Mononuclear cell (primary cell): ENCODE results near the gene COPB1. TPM values are rescaled to one million over a fixed set of nuclear protein-coding genes. Genes with fewer than 3 reads are reported as not detected.

Experiments
- H3K27me3 ChIP-seq: 2 replicates; pipeline ENCODE4 v1.6.0; 2011; ENCODE audit warnings: low read length, control low read depth; ENCODE audit not compliant: insufficient read depth
- H3K4me1 ChIP-seq: 2 replicates; pipeline ENCODE4 v1.5.1; 2011; ENCODE audit warnings: mild to moderate bottlenecking, low read length, control low read depth; ENCODE audit not compliant: insufficient read depth
- H3K4me3 ChIP-seq: 2 replicates; pipeline ENCODE4 v1.5.1; 2011; ENCODE audit warnings: mild to moderate bottlenecking, low read length, moderate library complexity
- H3K9me3 ChIP-seq: 2 replicates; pipeline ENCODE4 v1.5.1; 2011; ENCODE audit warnings: low read depth, mild to moderate bottlenecking, control low read depth, low read length
- total RNA-seq: library from RNA; depleted of rRNA; stranded (reverse); fragments of >200 nt; gene quantifications from one replicate; pipeline ENCODE4 v1.2.3, GENCODE V29; 2012

COPB1 gene
- total RNA-seq, 1 donor = 127 TPM

DNA sequence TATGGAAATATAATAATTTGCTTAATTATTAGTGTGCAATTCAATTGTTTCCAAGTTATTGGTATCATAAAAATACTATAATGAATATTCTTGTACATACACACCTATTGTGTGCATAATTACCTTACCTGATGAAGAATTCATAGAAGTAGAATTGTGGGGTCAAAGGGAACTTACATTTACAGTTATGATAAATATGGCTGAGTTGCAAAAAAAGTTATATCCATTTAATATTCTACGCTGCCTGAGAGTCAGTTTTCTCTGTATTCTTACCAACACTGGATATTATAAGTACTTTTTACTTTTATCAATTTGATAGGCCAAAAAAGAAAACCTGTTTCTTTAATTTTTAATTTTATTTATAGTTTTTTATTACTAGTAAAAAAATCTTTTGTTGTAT is 22.6 kb upstream of the COPB1 start:
- H3K4me1 ChIP-seq = peaks cover 25% of the 10 kb centered on the region
- H3K9me3 ChIP-seq = no peaks in the 10 kb centered on the region
- no peaks in the 10 kb centered on the region for H3K27me3 ChIP-seq
- H3K4me3 ChIP-seq = no peak overlapping the region

DNA sequence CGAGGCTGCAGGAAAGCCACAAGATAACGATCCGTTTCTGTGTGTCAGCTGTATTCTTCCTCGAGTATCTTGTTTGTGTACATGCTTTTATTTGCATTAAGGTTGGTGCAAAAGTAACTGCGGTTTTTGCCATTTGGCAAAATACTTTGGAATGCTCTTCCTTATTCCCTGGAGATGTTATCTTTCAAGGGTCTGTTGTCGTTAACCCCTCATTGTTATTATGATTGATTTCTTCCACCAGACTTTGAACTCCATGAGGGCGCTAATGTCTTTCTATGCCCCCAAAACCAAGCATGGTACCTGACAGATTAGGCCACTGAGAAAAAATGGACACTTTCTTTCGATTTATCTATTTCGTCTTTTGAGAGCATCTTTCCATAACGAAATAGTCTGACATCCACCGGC is 21.1 kb upstream of the COPB1 start:
- peak overlapping the region; percentile 88 for H3K4me3 ChIP-seq
- H3K9me3 ChIP-seq = no peaks in the 10 kb centered on the region
- peaks cover 25% of the 10 kb centered on the region for H3K4me1 ChIP-seq
- no peaks in the 10 kb centered on the region for H3K27me3 ChIP-seq

DNA sequence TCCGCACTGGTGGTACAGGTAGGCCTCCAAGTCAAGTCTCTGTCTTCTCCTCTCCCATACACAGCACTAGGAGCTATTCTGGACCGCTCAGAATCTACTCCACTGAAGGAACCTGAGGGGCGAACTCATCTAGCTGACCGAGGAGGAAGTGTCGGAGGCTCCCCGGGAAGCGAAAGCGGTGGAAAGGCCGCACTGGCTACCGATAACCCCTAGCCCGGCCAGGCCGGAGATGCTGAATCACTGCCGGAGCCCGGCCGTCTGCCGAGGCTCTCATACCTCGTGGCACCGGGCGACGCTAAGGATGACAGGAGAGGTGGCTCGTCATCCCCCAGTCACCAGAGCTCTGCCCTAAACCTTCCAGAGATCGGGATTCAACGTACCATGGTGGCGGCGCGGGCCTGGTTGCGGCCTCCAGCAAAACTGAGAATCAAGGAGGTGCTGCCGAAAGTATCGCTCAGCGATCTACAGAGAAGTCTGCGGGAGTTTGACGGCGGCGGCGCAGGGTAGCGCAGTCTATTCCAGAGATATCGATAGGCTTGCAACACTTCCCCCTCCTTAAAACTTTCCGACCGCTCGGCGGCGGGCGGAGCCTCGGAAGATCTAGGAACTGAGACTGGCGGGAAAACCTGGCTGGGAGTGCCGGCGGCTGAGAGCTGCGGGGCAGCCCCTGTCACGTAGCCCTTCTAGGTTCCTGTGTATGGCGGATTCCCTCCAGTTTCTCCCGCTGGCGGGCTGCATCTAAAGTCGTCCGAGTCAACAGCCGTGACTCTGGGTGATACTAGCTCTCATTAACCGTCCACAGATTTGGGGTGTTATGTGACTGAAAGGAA is 20.5 kb upstream of the COPB1 start, which contains the start of gene PSMA1:
Gene PSMA1 (minus strand): TSS at position 470 of the 830 bp plus-strand sequence. CDS start 87 bp downstream, at position 383.
- Histone ChIP-seq H3K4me1 (peaks cover 25% of the 10 kb centered on the region), H3K27me3 (no peaks in the 10 kb centered on the region), H3K4me3 (peak within 1 kb of the TSS; percentile 88), H3K9me3 (no peaks in the 10 kb centered on the region)

DNA sequence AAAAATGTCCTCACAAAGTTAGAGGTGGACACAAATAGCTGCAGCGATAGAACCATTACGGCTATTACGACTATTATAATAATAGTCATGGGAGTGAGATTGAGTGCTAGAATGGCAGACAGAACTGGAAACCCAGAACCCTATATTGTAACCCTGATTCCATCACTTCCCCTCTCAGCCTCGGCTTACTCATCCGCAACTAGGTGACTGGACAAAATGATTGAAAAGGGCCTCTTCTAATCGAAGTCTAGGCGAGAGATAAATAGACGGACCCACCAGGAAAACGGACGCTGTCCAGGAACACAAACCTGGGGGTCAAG is 19.9 kb upstream of the COPB1 start:
- Histone ChIP-seq H3K27me3 (no peaks in the 10 kb centered on the region), H3K4me1 (peaks cover 25% of the 10 kb centered on the region), H3K4me3 (peak overlapping the region; percentile 88), H3K9me3 (no peaks in the 10 kb centered on the region)

DNA sequence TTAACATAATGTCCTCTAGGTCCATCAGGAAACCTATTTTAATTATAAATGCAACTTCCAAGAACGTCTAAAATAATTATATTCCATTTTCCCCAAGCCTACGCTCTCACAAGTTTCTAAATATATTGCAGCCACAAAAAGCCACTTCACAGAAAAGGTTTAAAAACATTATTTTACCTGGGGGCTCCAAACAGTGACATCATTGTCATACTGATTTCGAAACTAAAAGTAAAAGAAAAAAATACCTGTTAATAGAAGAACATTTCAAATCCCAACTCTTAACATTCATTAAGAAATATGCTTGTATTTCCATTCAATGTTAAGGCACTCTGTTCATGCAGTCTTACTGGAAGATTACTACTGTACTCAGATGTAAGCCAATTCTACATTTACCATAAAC is 19.2 kb upstream of the COPB1 start:
- H3K4me3 ChIP-seq = no peak overlapping the region
- H3K27me3 ChIP-seq = no peaks in the 10 kb centered on the region
- no peaks in the 10 kb centered on the region for H3K9me3 ChIP-seq

DNA sequence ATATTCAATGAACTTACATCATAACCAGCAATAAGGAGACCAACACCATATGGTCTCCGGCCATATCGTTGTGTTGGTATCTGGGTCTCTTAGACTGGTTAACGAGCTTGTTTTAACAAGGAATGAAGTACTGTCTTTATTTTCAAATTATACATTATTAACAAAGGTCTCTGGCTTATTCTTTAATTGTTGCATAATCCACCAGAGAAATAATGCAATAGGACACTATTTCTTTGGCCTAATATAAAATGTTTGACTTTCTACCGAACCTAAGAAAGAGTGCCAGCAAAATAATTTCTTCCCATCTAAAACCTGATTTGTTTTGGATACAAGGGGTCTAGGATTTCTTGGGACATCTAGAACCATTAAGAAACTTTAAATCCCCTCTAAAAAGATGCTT is 14.2 kb upstream of the COPB1 start:
- Histone ChIP-seq H3K27me3 (no peaks in the 10 kb centered on the region), H3K4me3 (no peak overlapping the region), H3K4me1 (peaks cover 9% of the 10 kb centered on the region), H3K9me3 (no peaks in the 10 kb centered on the region)

More for the DNA sequence above, 19.2 kb upstream of the COPB1 start:
- H3K4me1 ChIP-seq = peaks cover 25% of the 10 kb centered on the region

DNA sequence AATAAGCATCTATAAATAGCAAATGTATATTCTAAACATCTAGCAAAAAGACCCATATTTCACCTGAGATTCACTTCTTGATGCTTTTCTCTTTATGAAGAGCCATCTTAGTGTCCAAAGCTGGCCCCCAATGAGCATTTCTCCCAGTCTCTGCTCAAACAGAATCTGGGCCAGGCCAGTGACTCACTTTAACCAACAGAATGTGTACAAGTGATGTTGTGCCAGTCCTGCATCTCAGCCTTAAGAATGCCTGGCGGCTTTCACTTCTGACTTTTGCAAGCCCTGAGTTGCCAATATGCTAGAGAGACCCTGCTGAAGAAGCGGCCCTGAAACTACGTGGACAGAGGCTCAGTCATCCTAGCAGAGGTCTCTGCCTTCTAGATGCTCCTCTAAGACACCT is 6.9 kb upstream of the COPB1 start:
- H3K4me3 ChIP-seq = no peak overlapping the region

DNA sequence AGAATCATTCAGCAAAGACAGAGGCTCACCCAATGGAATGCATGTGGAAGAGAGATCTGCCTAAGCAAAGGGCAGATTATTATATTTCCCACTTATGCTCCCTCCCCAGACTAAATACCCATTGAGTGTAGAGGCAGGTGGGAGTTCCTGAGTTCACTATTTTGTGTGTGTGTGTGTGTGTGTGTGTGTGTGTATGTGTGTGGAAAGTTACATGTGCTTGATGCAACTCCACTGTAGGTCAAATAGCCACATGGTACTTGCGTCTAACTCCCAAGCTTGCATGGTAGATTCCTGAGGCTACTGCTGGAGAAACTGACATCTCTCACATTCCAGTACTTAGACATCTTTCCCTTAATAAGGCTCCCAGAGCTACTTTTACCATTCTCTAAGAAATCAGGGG is 3.4 kb upstream of the COPB1 start:
- H3K4me1 ChIP-seq = peaks cover 12% of the 10 kb centered on the region
- H3K27me3 ChIP-seq = no peaks in the 10 kb centered on the region
- no peaks in the 10 kb centered on the region for H3K9me3 ChIP-seq
- H3K4me3 ChIP-seq = no peak overlapping the region

More for the DNA sequence above, 6.9 kb upstream of the COPB1 start:
- no peaks in the 10 kb centered on the region for H3K9me3 ChIP-seq
- no peaks in the 10 kb centered on the region for H3K4me1 ChIP-seq
- H3K27me3 ChIP-seq = no peaks in the 10 kb centered on the region

DNA sequence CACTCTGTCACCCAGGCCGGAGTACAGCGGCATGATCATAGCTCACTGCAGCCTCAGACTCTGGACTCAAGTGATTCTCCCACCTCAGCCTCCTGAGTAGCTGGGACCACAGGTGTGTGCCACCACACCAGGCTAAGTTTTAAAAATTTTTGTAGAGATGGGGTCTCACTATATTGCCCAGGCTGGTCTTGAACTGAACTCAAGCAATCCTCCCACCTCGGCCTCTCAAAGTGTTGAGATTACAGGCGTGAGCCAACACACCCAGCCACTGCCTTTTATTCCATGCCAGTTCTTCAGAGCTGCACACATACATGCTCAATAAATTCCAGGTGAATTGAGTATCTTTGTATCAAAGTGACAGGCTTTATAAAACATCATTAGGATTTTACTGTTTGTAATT is 2.4 kb upstream of the COPB1 start:
- Histone ChIP-seq H3K4me1 (peaks cover 16% of the 10 kb centered on the region), H3K9me3 (no peaks in the 10 kb centered on the region), H3K4me3 (no peak overlapping the region), H3K27me3 (no peaks in the 10 kb centered on the region)

DNA sequence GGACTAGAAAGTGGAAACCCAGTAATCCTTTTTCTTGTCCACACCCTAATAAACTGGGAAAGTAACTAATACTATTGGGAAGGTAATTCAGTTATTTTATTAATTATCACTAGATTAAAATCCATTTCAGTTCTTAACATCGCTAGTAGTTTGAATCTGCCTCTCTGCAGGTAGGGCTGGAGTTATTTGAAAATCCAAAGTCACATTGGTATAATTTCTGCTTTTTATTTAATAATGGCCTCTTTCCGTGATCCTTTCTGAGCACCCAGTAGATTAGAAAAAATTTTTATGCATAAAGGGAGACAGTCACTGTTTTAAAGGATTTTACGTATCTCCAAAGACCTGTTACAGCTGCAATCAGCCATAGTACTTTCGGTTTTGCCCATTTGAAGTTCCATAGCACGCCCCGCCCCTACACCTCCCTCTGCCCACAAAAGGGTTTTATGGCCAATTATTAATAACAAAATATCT is 605 bp upstream of the COPB1 start:
- H3K4me1 ChIP-seq = peaks cover 16% of the 10 kb centered on the region
- H3K9me3 ChIP-seq = no peaks in the 10 kb centered on the region
- H3K4me3 ChIP-seq = peak overlapping the region; percentile 71
- no peaks in the 10 kb centered on the region for H3K27me3 ChIP-seq

DNA sequence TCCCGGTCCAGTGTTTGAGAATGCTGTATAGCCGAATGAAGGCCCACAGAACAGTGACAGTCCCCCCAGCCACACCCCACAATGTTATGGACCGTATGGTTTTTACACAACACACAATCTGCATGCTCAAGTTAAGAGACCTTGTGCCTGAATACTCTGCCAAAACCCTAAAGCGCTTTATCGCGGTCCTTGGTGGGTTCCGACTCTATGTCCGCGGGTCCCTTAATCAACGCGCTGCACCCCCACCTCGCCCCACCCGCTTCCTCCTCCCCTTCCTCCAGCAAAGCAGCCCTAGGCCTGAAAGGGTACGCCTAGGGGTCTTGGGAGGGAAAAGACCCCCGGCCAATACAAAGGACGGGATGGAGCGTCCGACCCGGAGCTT is 442 bp downstream of the COPB1 start:
- Histone ChIP-seq H3K4me3 (peak overlapping the region; percentile 71), H3K27me3 (no peaks in the 10 kb centered on the region), H3K4me1 (peaks cover 16% of the 10 kb centered on the region), H3K9me3 (no peaks in the 10 kb centered on the region)

DNA sequence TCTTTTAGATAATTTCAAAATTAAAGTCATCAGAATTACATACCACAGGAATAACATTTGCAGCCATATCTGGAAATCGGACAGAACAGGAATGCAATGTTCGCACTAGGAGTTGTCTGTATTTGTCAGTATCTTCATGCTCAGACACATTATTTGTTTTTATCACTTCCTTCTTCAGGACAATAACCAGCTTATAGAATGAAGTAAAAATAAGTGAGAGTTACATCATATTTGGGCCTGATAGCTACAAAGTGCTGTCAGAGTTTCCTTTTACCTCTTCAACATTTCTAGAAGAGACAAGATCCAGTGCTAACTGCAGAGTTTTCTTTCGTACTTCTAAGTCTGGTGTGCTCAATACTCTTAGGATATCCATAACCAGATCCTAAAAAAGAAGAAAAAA is 18.9 kb downstream of the COPB1 start:
- no peak overlapping the region for H3K4me3 ChIP-seq
- no peaks in the 10 kb centered on the region for H3K9me3 ChIP-seq
- H3K27me3 ChIP-seq = no peaks in the 10 kb centered on the region
- no peaks in the 10 kb centered on the region for H3K4me1 ChIP-seq

DNA sequence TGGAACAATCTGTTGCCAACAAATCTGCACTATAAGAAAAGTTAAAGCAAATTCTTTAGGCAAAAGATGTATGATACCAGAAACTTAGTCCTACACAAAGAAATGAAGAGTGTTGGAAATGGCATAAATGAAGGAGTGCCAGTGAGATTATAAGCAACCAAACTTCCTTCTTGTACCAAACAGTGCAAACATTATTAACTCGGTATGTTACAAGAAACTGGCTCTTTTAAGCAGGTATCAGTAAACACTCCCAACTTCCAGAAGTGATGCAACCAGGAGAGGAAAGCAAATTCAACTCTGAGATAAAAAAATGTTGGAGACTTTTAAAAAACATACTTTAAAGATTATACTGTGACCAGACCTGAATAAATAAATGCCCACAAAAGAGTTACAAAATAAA is 28.5 kb downstream of the COPB1 start:
- Histone ChIP-seq H3K27me3 (no peaks in the 10 kb centered on the region), H3K9me3 (no peaks in the 10 kb centered on the region), H3K4me1 (no peaks in the 10 kb centered on the region), H3K4me3 (no peak overlapping the region)

DNA sequence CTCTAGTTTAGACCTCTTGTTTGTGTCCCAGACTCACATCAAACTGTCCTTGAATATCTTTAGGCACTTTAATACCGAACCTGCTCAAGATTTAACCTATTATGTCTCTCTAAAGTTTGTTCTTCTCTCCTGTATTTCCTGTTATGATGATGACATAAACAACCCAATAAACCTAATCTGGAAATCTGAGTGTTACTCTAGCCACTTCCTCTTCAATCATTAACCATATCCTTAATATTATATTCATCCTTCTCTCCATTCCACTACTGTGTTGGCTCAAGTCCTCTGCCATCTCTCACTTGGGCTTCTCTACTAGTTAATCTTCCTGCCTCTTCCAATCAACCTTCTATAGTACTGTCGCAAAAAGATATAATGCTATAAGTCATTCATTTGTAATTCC is 36.0 kb downstream of the COPB1 start:
- no peaks in the 10 kb centered on the region for H3K9me3 ChIP-seq
- H3K4me1 ChIP-seq = no peaks in the 10 kb centered on the region
- H3K4me3 ChIP-seq = no peak overlapping the region
- H3K27me3 ChIP-seq = no peaks in the 10 kb centered on the region

DNA sequence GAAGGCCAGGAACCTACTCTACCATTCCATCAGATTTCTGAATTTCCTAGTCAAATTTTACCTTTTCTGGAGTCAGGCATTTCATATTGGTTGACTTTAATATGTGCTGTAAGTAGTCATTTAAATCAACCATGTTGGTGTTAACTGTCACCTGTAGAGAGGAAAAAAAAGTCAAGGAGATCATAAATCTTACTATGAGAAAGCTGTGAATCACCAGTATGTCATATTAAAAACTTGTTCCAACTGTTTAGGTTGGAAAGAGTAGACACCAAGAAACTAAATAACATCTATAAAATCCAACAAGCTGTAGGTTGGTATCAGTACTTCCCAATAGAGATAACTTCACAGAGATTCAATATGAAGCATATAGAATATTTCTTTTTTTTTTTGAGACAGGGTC is 39.5 kb downstream of the COPB1 start:
- H3K9me3 ChIP-seq = no peaks in the 10 kb centered on the region
- no peaks in the 10 kb centered on the region for H3K4me1 ChIP-seq
- no peaks in the 10 kb centered on the region for H3K27me3 ChIP-seq
- H3K4me3 ChIP-seq = no peak overlapping the region

DNA sequence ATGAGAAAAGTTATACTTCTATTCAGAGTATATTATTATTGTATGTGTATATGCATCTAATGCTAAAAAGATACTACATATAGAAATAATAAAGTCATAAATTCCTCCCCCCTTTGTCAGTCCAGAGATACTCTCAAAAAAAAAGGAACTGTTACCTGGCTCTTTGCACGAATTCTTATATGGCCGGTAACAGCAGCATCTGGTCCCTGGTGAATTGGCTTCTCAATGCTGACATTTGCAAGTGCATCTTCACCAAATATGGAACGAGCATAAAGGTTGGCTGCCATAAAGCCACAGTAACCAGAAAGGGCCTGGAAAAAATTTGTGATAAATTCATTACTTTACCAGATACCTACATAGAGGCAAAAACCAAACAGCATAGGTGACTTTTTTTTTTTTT is 41.2 kb downstream of the COPB1 start:
- Histone ChIP-seq H3K9me3 (no peaks in the 10 kb centered on the region), H3K4me1 (no peaks in the 10 kb centered on the region), H3K4me3 (no peak overlapping the region), H3K27me3 (no peaks in the 10 kb centered on the region)
